Liver (tissue), 3 donors: ENCODE data around the gene RIPOR1.

Experiments used
- RAD21 ChIP-seq, 2 donors: IDR thresholded peaks; 2 replicates each; pipeline ENCODE4 v1.6.1; 2016; ENCODE audit warnings: antibody characterized with exemption in 2 of 2, mild to moderate bottlenecking in 2 of 2
- YY1 ChIP-seq: IDR thresholded peaks from 2 replicates; pipeline ENCODE4 v1.6.1; 2016; ENCODE audit warnings: antibody characterized with exemption, mild to moderate bottlenecking
- TF ChIP-seq, protein P1 (sequence below): fragments of 150-350 bp; IDR thresholded peaks from 2 replicates; pipeline ENCODE4 v1.5.1; 2017; ENCODE audit warnings: improper control_type of control experiment, low read depth, low read length; ENCODE audit not compliant: missing input control
- TF ChIP-seq, protein P2 (sequence below): IDR thresholded peaks from 2 replicates; pipeline ENCODE4 v1.6.1; 2016; ENCODE audit warnings: antibody characterized with exemption, mild to moderate bottlenecking
- TF ChIP-seq, protein P3 (sequence below): IDR thresholded peaks from 2 replicates; pipeline ENCODE4 v1.6.1; 2016; ENCODE audit warnings: antibody characterized with exemption
- donor health status: healthy.
- donor health status: healthy.

DNA sequence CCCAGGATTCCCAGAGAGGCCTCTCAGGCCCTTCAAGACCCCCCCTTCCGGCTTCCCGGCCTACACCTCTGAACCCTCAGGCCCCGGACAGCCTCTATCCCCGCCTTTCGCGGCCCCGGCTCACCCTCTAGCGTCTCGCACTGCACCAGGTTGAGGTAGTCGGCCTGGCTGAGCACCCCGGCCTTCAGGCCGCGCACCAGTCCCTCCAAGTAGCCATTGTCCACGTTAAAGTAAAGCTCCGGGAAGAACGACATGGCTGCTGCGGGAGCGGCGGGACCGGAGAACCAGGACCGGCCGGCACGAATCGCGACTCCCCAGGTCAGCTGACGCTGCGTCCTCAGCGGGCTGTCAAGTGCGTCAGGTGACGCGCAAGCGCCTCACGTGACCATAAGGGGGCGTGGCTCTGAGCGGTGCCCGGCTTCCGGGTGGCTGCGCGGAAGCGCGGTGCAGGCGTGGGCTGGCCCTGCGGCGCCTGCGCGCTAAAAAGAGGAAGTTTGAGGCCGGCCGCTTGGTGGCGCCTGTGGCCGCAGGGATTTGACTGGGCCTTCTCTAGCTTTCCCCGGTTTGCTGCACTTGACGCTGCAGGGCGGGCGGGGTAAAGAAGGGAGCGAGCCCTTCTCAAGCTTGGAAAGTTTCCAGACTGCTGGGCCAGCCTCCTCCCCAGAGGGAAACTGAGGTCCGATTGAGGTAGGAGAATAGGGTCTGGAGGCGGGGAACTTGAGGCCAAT, 47.6 kb upstream of the RIPOR1 start, which contains the start of gene ATP6V0D1:
- TF ChIP-seq YY1 = peak; percentile 82
- TF ChIP-seq, protein P1, sequence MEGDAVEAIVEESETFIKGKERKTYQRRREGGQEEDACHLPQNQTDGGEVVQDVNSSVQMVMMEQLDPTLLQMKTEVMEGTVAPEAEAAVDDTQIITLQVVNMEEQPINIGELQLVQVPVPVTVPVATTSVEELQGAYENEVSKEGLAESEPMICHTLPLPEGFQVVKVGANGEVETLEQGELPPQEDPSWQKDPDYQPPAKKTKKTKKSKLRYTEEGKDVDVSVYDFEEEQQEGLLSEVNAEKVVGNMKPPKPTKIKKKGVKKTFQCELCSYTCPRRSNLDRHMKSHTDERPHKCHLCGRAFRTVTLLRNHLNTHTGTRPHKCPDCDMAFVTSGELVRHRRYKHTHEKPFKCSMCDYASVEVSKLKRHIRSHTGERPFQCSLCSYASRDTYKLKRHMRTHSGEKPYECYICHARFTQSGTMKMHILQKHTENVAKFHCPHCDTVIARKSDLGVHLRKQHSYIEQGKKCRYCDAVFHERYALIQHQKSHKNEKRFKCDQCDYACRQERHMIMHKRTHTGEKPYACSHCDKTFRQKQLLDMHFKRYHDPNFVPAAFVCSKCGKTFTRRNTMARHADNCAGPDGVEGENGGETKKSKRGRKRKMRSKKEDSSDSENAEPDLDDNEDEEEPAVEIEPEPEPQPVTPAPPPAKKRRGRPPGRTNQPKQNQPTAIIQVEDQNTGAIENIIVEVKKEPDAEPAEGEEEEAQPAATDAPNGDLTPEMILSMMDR = peak; percentile 83
- TF ChIP-seq, protein P2, sequence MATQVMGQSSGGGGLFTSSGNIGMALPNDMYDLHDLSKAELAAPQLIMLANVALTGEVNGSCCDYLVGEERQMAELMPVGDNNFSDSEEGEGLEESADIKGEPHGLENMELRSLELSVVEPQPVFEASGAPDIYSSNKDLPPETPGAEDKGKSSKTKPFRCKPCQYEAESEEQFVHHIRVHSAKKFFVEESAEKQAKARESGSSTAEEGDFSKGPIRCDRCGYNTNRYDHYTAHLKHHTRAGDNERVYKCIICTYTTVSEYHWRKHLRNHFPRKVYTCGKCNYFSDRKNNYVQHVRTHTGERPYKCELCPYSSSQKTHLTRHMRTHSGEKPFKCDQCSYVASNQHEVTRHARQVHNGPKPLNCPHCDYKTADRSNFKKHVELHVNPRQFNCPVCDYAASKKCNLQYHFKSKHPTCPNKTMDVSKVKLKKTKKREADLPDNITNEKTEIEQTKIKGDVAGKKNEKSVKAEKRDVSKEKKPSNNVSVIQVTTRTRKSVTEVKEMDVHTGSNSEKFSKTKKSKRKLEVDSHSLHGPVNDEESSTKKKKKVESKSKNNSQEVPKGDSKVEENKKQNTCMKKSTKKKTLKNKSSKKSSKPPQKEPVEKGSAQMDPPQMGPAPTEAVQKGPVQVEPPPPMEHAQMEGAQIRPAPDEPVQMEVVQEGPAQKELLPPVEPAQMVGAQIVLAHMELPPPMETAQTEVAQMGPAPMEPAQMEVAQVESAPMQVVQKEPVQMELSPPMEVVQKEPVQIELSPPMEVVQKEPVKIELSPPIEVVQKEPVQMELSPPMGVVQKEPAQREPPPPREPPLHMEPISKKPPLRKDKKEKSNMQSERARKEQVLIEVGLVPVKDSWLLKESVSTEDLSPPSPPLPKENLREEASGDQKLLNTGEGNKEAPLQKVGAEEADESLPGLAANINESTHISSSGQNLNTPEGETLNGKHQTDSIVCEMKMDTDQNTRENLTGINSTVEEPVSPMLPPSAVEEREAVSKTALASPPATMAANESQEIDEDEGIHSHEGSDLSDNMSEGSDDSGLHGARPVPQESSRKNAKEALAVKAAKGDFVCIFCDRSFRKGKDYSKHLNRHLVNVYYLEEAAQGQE = peak; percentile 69
- TF ChIP-seq RAD21 (IDR thresholded peaks at IDR 0.05) = peak; percentile 77 to 83
- TF ChIP-seq, protein P3, sequence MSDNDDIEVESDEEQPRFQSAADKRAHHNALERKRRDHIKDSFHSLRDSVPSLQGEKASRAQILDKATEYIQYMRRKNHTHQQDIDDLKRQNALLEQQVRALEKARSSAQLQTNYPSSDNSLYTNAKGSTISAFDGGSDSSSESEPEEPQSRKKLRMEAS = peak; percentile 78
